Left ventricle myocardium inferior (tissue), 1 donor: ENCODE data around the gene TXNRD2. TPM values are rescaled to one million over a fixed set of nuclear protein-coding genes. Genes with fewer than 3 reads are reported as not detected.

Experiments used
- DNase-seq: peaks from one replicate; pipeline ENCODE4 v3.0.0-alpha.2; 2020
- H3K27ac ChIP-seq: fragments of 200-600 bp; replicated peaks from 2 replicates; pipeline ENCODE4 v1.8.0; 2021
- H3K27me3 ChIP-seq: fragments of 200-600 bp; 2 replicates; pipeline ENCODE4 v1.8.0; 2021; ENCODE audit warnings: low read depth
- H3K36me3 ChIP-seq: fragments of 200-600 bp; 2 replicates; pipeline ENCODE4 v1.8.0; 2021
- H3K4me1 ChIP-seq: fragments of 200-600 bp; 2 replicates; pipeline ENCODE4 v1.8.0; 2021
- H3K4me3 ChIP-seq: fragments of 200-600 bp; 2 replicates; pipeline ENCODE4 v1.8.0; 2021; ENCODE audit warnings: mild to moderate bottlenecking, moderate library complexity
- H3K9me3 ChIP-seq: fragments of 200-600 bp; replicated peaks from 2 replicates; pipeline ENCODE4 v1.8.0; 2021
- intact Hi-C: fragments of 100-400 bp; cut with micrococcal nuclease; formaldehyde crosslinking; loops from one replicate; pipeline ENCODE4 v1.11.0; 2022
- total RNA-seq: library from RNA; stranded (reverse); fragmentation: NEBNext Ultra II Directional; extraction: Animal tissue kit (Norgen Biotek cat#: 25700); gene quantifications from one replicate; pipeline ENCODE4 v1.2.1, GENCODE V29; 2021
- TF ChIP-seq, protein P1 (sequence below): fragments of 200-600 bp; IDR thresholded peaks from 2 replicates; pipeline ENCODE4 v1.8.0; 2021; ENCODE audit warnings: antibody characterized with exemption, mild to moderate bottlenecking, borderline replicate concordance
- donor health status: DM: no; HTN: yes; CAD: no; lungs with severe emphysema.

Gene TXNRD2
- total RNA-seq, 1 donor from 2014 or later, result 35.2 TPM

DNA sequence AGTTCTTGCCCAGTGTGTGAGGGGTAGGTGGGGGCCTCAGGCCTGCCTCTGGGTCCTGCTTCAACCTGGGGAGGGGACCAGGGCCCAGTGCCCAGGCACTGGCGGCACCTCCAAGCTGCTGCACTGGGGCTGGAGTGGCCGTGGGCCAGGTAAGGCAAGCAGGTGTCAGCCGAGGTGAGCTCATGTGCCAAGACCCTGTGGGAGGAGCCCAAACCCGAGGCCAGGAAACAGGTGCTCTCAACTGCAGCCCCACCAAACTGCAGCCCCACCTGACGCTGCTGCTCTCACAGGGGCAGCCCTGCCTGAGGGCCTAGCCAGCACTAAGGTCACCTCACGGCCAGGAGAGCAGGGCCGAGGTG is 68.9 kb downstream of the TXNRD2 start:
- Histone ChIP-seq H3K27me3 (no peaks in the 10 kb centered on the region), H3K4me3 (no peak overlapping the region), H3K36me3 (no peaks in the 10 kb centered on the region), H3K27ac (no peak overlapping the region), H3K4me1 (peaks cover 23% of the 10 kb centered on the region), H3K9me3 (no peaks in the 10 kb centered on the region)
- TF ChIP-seq, protein P1, sequence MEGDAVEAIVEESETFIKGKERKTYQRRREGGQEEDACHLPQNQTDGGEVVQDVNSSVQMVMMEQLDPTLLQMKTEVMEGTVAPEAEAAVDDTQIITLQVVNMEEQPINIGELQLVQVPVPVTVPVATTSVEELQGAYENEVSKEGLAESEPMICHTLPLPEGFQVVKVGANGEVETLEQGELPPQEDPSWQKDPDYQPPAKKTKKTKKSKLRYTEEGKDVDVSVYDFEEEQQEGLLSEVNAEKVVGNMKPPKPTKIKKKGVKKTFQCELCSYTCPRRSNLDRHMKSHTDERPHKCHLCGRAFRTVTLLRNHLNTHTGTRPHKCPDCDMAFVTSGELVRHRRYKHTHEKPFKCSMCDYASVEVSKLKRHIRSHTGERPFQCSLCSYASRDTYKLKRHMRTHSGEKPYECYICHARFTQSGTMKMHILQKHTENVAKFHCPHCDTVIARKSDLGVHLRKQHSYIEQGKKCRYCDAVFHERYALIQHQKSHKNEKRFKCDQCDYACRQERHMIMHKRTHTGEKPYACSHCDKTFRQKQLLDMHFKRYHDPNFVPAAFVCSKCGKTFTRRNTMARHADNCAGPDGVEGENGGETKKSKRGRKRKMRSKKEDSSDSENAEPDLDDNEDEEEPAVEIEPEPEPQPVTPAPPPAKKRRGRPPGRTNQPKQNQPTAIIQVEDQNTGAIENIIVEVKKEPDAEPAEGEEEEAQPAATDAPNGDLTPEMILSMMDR, result no peak
- intact Hi-C loops, result no loop called here
- no peak for DNase-seq

- Histone ChIP-seq H3K27me3 (no peaks in the 10 kb centered on the region), H3K36me3 (no peaks in the 10 kb centered on the region), H3K4me3 (no peak overlapping the region), H3K9me3 (no peaks in the 10 kb centered on the region), H3K27ac (no peak overlapping the region), H3K4me1 (peaks cover 23% of the 10 kb centered on the region)
- intact Hi-C loops, result no loop called here
- TF ChIP-seq, protein P1, result no peak
- no peak for DNase-seq
Measured at GRCh38 chr22:19871845-19872778, 69.5 kb downstream of the TXNRD2 start.

GRCh38 chr22:19871023-19871844 is 70.4 kb downstream of the TXNRD2 start:
- intact Hi-C loops, result no loop called here
- Histone ChIP-seq H3K9me3 (no peaks in the 10 kb centered on the region), H3K27me3 (no peaks in the 10 kb centered on the region), H3K36me3 (no peaks in the 10 kb centered on the region), H3K27ac (no peak overlapping the region), H3K4me3 (no peak overlapping the region), H3K4me1 (peaks cover 23% of the 10 kb centered on the region)
- TF ChIP-seq, protein P1, result no peak
- no peak for DNase-seq

DNA sequence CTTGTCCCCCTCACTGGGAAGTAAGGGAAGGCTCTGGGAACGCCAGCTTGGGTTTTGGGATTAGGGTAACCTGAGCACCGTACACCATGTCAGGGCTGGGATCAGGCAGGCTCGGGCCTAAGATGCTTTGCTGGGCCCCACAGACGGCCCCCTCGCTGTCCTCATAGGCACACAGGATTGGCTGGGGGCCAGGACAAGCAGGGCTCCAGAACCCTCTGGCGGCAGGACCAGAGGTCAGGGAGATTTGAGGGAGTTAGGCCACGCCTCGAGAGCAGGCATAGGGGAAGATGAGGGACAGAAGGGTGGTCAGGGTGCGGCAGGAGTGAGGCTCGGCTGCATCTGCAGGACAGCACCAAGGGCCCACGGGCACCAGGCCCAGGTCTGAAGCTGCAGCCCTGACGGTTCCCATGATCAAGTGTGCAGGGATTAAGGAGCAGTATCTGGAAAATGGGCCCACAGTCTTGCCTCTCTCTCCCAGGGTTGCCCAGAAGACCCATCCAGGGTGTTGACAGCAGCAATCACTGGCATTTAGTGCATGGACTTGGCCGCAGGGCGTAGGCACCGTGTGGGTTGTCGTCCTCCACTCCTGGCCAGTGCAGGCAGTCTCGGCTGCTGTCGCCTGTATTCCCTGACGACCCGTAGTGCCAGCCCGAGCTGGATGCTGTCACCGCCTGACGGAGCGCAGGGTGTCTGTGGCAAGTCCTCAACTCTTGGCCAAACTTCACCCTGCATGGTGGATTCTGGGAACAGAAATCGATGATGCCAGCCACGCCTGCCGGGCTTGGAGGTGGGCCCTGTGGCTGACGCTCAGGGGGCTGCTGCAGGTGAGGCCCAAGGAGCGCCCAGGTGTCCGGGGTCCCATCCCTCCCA is 71.2 kb downstream of the TXNRD2 start:
- H3K27ac ChIP-seq, result no peak overlapping the region
- no peaks in the 10 kb centered on the region for H3K9me3 ChIP-seq
- intact Hi-C loops, result no loop called here
- DNase-seq, result no peak
- H3K4me1 ChIP-seq, result peaks cover 18% of the 10 kb centered on the region
- no peaks in the 10 kb centered on the region for H3K36me3 ChIP-seq
- TF ChIP-seq, protein P1, result no peak
- no peaks in the 10 kb centered on the region for H3K27me3 ChIP-seq
- H3K4me3 ChIP-seq, result no peak overlapping the region
